Measurements from ENCODE around the gene PHF21A. TPM values are rescaled to one million over a fixed set of nuclear protein-coding genes. Genes with fewer than 3 reads are reported as not detected.

Gene PHF21A
- total and polyA plus RNA-seq, 12 donors, result 9.6 to 48.0 (median 35.9) TPM

GRCh38 chr11:45897556-45897955, 223.7 kb downstream of the PHF21A start:
- Histone ChIP-seq H3K9me3 (no peaks in the 10 kb centered on the region), H3K27me3 (peaks cover 0 to 60% (median 0%) of the 10 kb centered on the region in 7 donors), H3K4me1 (peaks cover 10 to 31% (median 21%) of the 10 kb centered on the region in 9 donors), H3K36me3 (peaks cover 0 to 3% (median 0%) of the 10 kb centered on the region in 9 donors), H3K27ac (no peak overlapping the region), H3K4me3 (no peak overlapping the region)
- intact Hi-C loops (cut with DNase I), result loop anchor here in 1 of 10 donors (10.0 kb wide), 1 partner anchor 53 kb away; the partner anchor contains the start of gene CRY2
- TF ChIP-seq CTCF (IDR thresholded peaks at IDR 0.05), result no peak
- DNase-seq, result no peak
- no peak for ATAC-seq
- WGBS, 2 donors, result 89 to 96% methylated on average over 6 of the region's 6 CpGs

GRCh38 chr11:45896422-45896984, 224.8 kb downstream of the PHF21A start:
- DNase-seq (no peak), ATAC-seq (no peak)
- H3K9me3 ChIP-seq, result no peaks in the 10 kb centered on the region
- no peak for TF ChIP-seq CTCF (IDR thresholded peaks at IDR 0.05)
- WGBS, 2 donors, result 18 to 31% methylated on average over 19 of the region's 19 CpGs
- no peaks in the 10 kb centered on the region for H3K36me3 ChIP-seq
- peaks cover 0 to 58% (median 0%) of the 10 kb centered on the region in 7 donors for H3K27me3 ChIP-seq
- H3K4me1 ChIP-seq, result peaks cover 10 to 30% (median 21%) of the 10 kb centered on the region in 9 donors
- H3K4me3 ChIP-seq, result no peak overlapping the region
- intact Hi-C loops (cut with DNase I), result loop anchor here in 1 of 10 donors (10.0 kb wide), 1 partner anchor 52 kb away; the partner anchor contains the start of gene CRY2
- no peak overlapping the region for H3K27ac ChIP-seq

- intact Hi-C loops (cut with DNase I), result loop anchor here in 1 of 10 donors (10.0 kb wide), 1 partner anchor 51 kb away; the partner anchor contains the start of gene CRY2
- Histone ChIP-seq H3K27me3 (peaks cover 0 to 50% (median 0%) of the 10 kb centered on the region in 7 donors), H3K4me1 (peaks cover 6 to 22% (median 14%) of the 10 kb centered on the region in 9 donors), H3K9me3 (no peaks in the 10 kb centered on the region), H3K36me3 (no peaks in the 10 kb centered on the region), H3K27ac (no peak overlapping the region), H3K4me3 (no peak overlapping the region)
- TF ChIP-seq CTCF (IDR thresholded peaks at IDR 0.05), result no peak
- DNase-seq, result no peak
- 93 to 94% methylated on average over 8 of the region's 8 CpGs for WGBS, 2 donors
- no peak for ATAC-seq
Observed at GRCh38 chr11:45895553-45896259, 225.5 kb downstream of the PHF21A start.

- Histone ChIP-seq H3K27ac (no peak overlapping the region), H3K4me1 (peaks cover 5 to 17% (median 10%) of the 10 kb centered on the region in 9 donors), H3K36me3 (no peaks in the 10 kb centered on the region), H3K4me3 (no peak overlapping the region), H3K27me3 (peaks cover 0 to 40% (median 0%) of the 10 kb centered on the region in 7 donors), H3K9me3 (no peaks in the 10 kb centered on the region)
- no peak for ATAC-seq
- no peak for DNase-seq
- WGBS, 2 donors, result 85 to 89% methylated on average over 6 of the region's 6 CpGs
- intact Hi-C loops (cut with DNase I), result loop anchor here in 1 of 10 donors (10.0 kb wide), 1 partner anchor 50 kb away; the partner anchor contains the start of gene CRY2
- TF ChIP-seq CTCF (IDR thresholded peaks at IDR 0.05), result no peak
Observed at GRCh38 chr11:45894555-45895247, 226.6 kb downstream of the PHF21A start.

Measured in heart right ventricle (tissue), 16 donors.